ENCODE results near the gene HPSE2.

Gene HPSE2

GRCh38 chr10:98463016-98463415 is 772.6 kb downstream of the HPSE2 start:
- H3K4me3 ChIP-seq (ENCODE audit: low read depth, low read length) = no peak overlapping the region
- no peak for TF ChIP-seq CTCF (IDR thresholded peaks at IDR 0.05; ENCODE audit: control insufficient read depth, extremely low read depth, insufficient read depth)
- no peak for DNase-seq (ENCODE audit: low read depth)

DNA sequence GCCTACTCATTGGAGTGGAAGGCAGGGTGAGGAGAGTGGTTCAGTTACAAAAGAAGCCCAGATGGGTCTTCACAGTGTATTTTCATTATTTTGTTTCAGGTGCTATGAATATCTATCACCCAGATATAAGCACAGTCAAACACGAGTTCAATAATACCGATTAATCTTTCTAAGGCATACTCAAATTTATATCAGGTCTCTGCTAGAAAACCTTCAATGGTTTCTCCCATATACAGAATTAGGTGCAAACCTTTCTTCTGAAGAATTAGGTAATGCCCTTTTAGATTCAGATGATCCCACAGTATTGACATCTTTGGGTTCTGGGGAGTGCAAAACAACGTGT is 774.2 kb downstream of the HPSE2 start:
- no peak for DNase-seq (ENCODE audit: low read depth)
- no peak overlapping the region for H3K4me3 ChIP-seq (ENCODE audit: low read depth, low read length)
- TF ChIP-seq CTCF (IDR thresholded peaks at IDR 0.05; ENCODE audit: control insufficient read depth, extremely low read depth, insufficient read depth) = no peak

DNA sequence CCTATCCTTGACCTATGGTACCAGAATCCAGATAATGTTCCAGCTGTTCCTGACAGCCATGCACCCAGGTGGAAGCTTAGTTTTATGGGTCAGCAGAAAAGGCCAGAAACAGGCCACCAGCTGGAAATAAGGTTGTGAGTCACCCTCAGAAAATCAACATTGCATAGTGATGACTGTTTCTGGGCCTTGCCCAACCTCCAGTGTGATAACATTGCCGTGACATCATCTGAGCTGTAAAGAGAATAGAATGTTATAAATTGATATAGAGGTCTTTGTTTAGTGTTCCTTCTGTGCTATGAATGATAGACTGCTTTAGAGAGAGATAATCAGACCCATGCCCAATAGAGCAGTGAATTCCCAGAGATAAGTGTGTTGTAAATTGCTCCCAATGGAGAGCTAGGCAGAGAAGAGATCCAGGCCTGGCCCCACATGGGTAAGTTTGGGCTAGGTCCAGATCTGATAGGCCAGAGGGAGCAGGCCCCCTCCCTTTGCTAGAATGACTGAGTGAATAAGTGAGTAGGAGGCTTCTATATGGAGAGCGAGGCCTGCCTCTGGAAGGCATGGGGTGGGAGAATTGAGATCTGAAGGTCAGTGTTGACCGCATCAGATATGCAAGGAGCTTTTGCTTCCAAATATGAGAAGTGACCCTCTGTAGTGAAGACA is 774.7 kb downstream of the HPSE2 start:
- no peak for DNase-seq (ENCODE audit: low read depth)
- TF ChIP-seq CTCF (IDR thresholded peaks at IDR 0.05; ENCODE audit: control insufficient read depth, extremely low read depth, insufficient read depth) = no peak
- H3K4me3 ChIP-seq (ENCODE audit: low read depth, low read length) = no peak overlapping the region

GRCh38 chr10:98458809-98459784 is 776.6 kb downstream of the HPSE2 start:
- DNase-seq (ENCODE audit: low read depth) = no peak
- no peak for TF ChIP-seq CTCF (IDR thresholded peaks at IDR 0.05; ENCODE audit: control insufficient read depth, extremely low read depth, insufficient read depth)
- H3K4me3 ChIP-seq (ENCODE audit: low read depth, low read length) = no peak overlapping the region

GRCh38 chr10:98457721-98458120 is 777.9 kb downstream of the HPSE2 start:
- no peak for TF ChIP-seq CTCF (IDR thresholded peaks at IDR 0.05; ENCODE audit: control insufficient read depth, extremely low read depth, insufficient read depth)
- DNase-seq (ENCODE audit: low read depth) = no peak
- no peak overlapping the region for H3K4me3 ChIP-seq (ENCODE audit: low read depth, low read length)

DNA sequence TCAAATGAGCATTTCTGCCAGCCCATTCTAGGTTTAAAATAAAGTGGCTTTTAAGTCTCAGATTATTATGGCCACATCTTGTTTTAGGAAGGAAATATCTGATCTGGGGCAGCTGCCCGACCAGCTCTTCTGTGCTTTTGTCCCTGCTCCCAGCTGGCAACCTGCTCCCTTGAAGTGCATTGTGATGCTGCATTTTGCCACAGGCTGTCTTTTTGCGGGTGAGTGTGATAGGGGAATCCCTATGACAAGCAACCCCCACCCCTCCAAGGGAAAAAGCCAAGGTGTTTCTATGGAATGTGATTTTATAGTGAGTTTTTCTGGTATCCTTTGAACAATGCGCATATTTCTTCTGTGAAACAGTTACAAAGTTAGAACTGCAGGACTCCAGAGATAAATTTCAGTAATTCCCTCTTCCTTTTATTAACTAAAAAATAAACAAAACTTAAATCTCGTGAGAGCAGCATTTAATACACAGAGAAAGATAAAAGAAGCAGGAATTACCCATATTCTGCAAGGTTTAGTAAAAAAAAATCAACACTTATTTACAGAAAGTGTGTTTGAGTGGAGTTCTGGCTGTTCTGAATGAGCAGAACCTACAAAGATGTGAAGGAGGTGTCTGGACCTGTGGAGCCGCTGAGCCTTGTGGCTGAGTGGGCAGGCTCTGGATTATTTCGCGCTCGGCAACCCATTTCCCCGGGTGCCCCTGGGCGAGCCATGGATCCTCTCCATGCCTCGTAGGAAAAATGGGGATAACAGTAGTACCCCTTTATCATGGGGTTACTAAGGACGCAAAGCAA is 778.8 kb downstream of the HPSE2 start:
- no peak overlapping the region for H3K4me3 ChIP-seq (ENCODE audit: low read depth, low read length)
- TF ChIP-seq CTCF (IDR thresholded peaks at IDR 0.05; ENCODE audit: control insufficient read depth, extremely low read depth, insufficient read depth) = no peak
- no peak for DNase-seq (ENCODE audit: low read depth)
